ENCODE results near the gene SRM.
"Not testable (repeated sequence)": the region's sequence is repeated elsewhere in the genome, so short reads cannot be mapped to it uniquely, and the experiment has no call there.

Gene SRM

GRCh38 chr1:11059968-11060830 lies at the start of gene SRM:
Gene SRM (minus strand): TSS chr1:11060018. CDS start chr1:11059943, 75 bp downstream.
- no peaks in the 10 kb centered on the region for H3K27me3 Mint-ChIP-seq
- peak within 1 kb of the TSS; percentile 97 for H3K4me3 Mint-ChIP-seq
- peaks cover 21% of the 10 kb centered on the region for H3K36me3 Mint-ChIP-seq
- peaks cover 37% of the 10 kb centered on the region for H3K4me1 Mint-ChIP-seq
- CTCF ChIA-PET = interaction anchor here (0.6 to 2.8 kb wide), 4 partner anchors 23 to 1358 kb away, joined by 3 to 17 read pairs (median 4); no protein-coding TSS in a partner anchor
- H3K9me3 Mint-ChIP-seq = no peaks in the 10 kb centered on the region
- H3K27ac Mint-ChIP-seq = peak within 1 kb of the TSS; percentile 92
- peak; percentile 92 for DNase-seq

- no peak overlapping the region for H3K4me3 Mint-ChIP-seq
- H3K27ac Mint-ChIP-seq = no peak overlapping the region
- H3K27me3 Mint-ChIP-seq = no peaks in the 10 kb centered on the region
- peaks cover 54% of the 10 kb centered on the region for H3K36me3 Mint-ChIP-seq
- CTCF ChIA-PET = interaction anchor here (1.0 kb wide), 1 partner anchor 72 kb away, joined by 3 read pairs; no protein-coding TSS in a partner anchor
- no peak for DNase-seq
- no peaks in the 10 kb centered on the region for H3K4me1 Mint-ChIP-seq
- H3K9me3 Mint-ChIP-seq = no peaks in the 10 kb centered on the region
These were observed 49.4 kb upstream of the SRM start for GRCh38 chr1:11109047-11109760.

GRCh38 chr1:11107599-11107998 lies 47.8 kb upstream of the SRM start:
- DNase-seq = no peak
- no peaks in the 10 kb centered on the region for H3K27me3 Mint-ChIP-seq
- no peaks in the 10 kb centered on the region for H3K4me1 Mint-ChIP-seq
- H3K9me3 Mint-ChIP-seq = no peaks in the 10 kb centered on the region
- CTCF ChIA-PET = no interaction called here
- H3K4me3 Mint-ChIP-seq = no peak overlapping the region
- peaks cover 42% of the 10 kb centered on the region for H3K36me3 Mint-ChIP-seq
- no peak overlapping the region for H3K27ac Mint-ChIP-seq

GRCh38 chr1:11105586-11105985 lies 45.8 kb upstream of the SRM start:
- no peaks in the 10 kb centered on the region for H3K27me3 Mint-ChIP-seq
- no peaks in the 10 kb centered on the region for H3K9me3 Mint-ChIP-seq
- peaks cover 4% of the 10 kb centered on the region for H3K4me1 Mint-ChIP-seq
- peaks cover 32% of the 10 kb centered on the region for H3K36me3 Mint-ChIP-seq
- H3K27ac Mint-ChIP-seq = no peak overlapping the region
- no peak overlapping the region for H3K4me3 Mint-ChIP-seq
- DNase-seq = no peak
- CTCF ChIA-PET = no interaction called here

GRCh38 chr1:11101347-11101746 lies 41.5 kb upstream of the SRM start:
- no peak overlapping the region for H3K27ac Mint-ChIP-seq

GRCh38 chr1:11100806-11101205 lies 41.0 kb upstream of the SRM start:
- H3K27ac Mint-ChIP-seq, H3K36me3 Mint-ChIP-seq, H3K9me3 Mint-ChIP-seq, H3K4me3 Mint-ChIP-seq, DNase-seq, CTCF ChIA-PET, H3K27me3 Mint-ChIP-seq: not testable (repeated sequence)
- H3K4me1 Mint-ChIP-seq = peaks cover 24% of the 10 kb centered on the region

More at GRCh38 chr1:11101347-11101746, 41.5 kb upstream of the SRM start:
- H3K36me3 Mint-ChIP-seq = peaks cover 4% of the 10 kb centered on the region
- peak overlapping the region; percentile 6 for H3K4me3 Mint-ChIP-seq
- no peaks in the 10 kb centered on the region for H3K27me3 Mint-ChIP-seq
- H3K4me1 Mint-ChIP-seq = peaks cover 24% of the 10 kb centered on the region
- CTCF ChIA-PET = interaction anchor here (0.7 kb wide), 1 partner anchor 9 kb away, joined by 3 read pairs; no protein-coding TSS in a partner anchor
- no peak for DNase-seq
- H3K9me3 Mint-ChIP-seq = no peaks in the 10 kb centered on the region

- H3K27ac Mint-ChIP-seq = peak overlapping the region; percentile 95
- CTCF ChIA-PET = interaction anchor here (1.1 to 1.8 kb wide), 2 partner anchors 62 to 546 kb away, joined by 4 read pairs; no protein-coding TSS in a partner anchor
- DNase-seq = no peak
- H3K4me3 Mint-ChIP-seq = peak overlapping the region; percentile 99
- peaks cover 24% of the 10 kb centered on the region for H3K4me1 Mint-ChIP-seq
- no peaks in the 10 kb centered on the region for H3K27me3 Mint-ChIP-seq
- peaks cover 7% of the 10 kb centered on the region for H3K36me3 Mint-ChIP-seq
- no peaks in the 10 kb centered on the region for H3K9me3 Mint-ChIP-seq
These were observed 40.3 kb upstream of the SRM start for GRCh38 chr1:11100149-11100493.

GRCh38 chr1:11099310-11100148 lies 39.7 kb upstream of the SRM start, which contains the start of gene EXOSC10:
Gene EXOSC10 (minus strand): TSS chr1:11099869. CDS start chr1:11099831, 38 bp downstream.
- Mint-ChIP-seq H3K27me3 (no peaks in the 10 kb centered on the region), H3K9me3 (no peaks in the 10 kb centered on the region), H3K36me3 (peaks cover 7% of the 10 kb centered on the region), H3K4me3 (peak within 1 kb of the TSS; percentile 99), H3K4me1 (peaks cover 24% of the 10 kb centered on the region), H3K27ac (peak within 1 kb of the TSS; percentile 95)
- CTCF ChIA-PET = interaction anchor here (1.1 to 1.8 kb wide), 2 partner anchors 61 to 546 kb away, joined by 4 read pairs; no protein-coding TSS in a partner anchor
- peak; percentile 97 for DNase-seq

GRCh38 chr1:11098931-11099309 lies 39.1 kb upstream of the SRM start:
- Mint-ChIP-seq H3K27ac (peak overlapping the region; percentile 95), H3K4me3 (peak overlapping the region; percentile 99), H3K27me3 (no peaks in the 10 kb centered on the region), H3K9me3 (no peaks in the 10 kb centered on the region), H3K4me1 (peaks cover 24% of the 10 kb centered on the region), H3K36me3 (peaks cover 7% of the 10 kb centered on the region)
- CTCF ChIA-PET = interaction anchor here (1.1 to 1.8 kb wide), 2 partner anchors 60 to 547 kb away, joined by 4 read pairs; no protein-coding TSS in a partner anchor
- no peak for DNase-seq

GRCh38 chr1:11083784-11084183 lies 24.0 kb upstream of the SRM start:
- H3K4me3 Mint-ChIP-seq, CTCF ChIA-PET, DNase-seq, H3K27ac Mint-ChIP-seq, H3K27me3 Mint-ChIP-seq, H3K9me3 Mint-ChIP-seq, H3K4me1 Mint-ChIP-seq: not testable (repeated sequence)
- peaks cover 54% of the 10 kb centered on the region for H3K36me3 Mint-ChIP-seq

- Mint-ChIP-seq H3K4me1 (no peaks in the 10 kb centered on the region), H3K4me3 (no peak overlapping the region), H3K9me3 (no peaks in the 10 kb centered on the region), H3K27ac (no peak overlapping the region), H3K36me3 (peaks cover 49% of the 10 kb centered on the region), H3K27me3 (no peaks in the 10 kb centered on the region)
- DNase-seq = no peak
- CTCF ChIA-PET = interaction anchor here (1.5 to 2.6 kb wide), 2 partner anchors 43 to 161 kb away, joined by 3 to 8 read pairs; no protein-coding TSS in a partner anchor
These were observed 21.1 kb upstream of the SRM start for GRCh38 chr1:11080931-11081330.

- H3K9me3 Mint-ChIP-seq = no peaks in the 10 kb centered on the region
- no peak overlapping the region for H3K4me3 Mint-ChIP-seq
- no peak for DNase-seq
- H3K4me1 Mint-ChIP-seq = no peaks in the 10 kb centered on the region
- no peaks in the 10 kb centered on the region for H3K27me3 Mint-ChIP-seq
- CTCF ChIA-PET = interaction anchor here (2.0 kb wide), 1 partner anchor 163 kb away, joined by 4 read pairs; no protein-coding TSS in a partner anchor
- peaks cover 39% of the 10 kb centered on the region for H3K36me3 Mint-ChIP-seq
- H3K27ac Mint-ChIP-seq = no peak overlapping the region
These were observed 18.8 kb upstream of the SRM start for GRCh38 chr1:11078631-11079030.

- H3K27me3 Mint-ChIP-seq, H3K4me3 Mint-ChIP-seq, H3K9me3 Mint-ChIP-seq, DNase-seq, H3K4me1 Mint-ChIP-seq, H3K27ac Mint-ChIP-seq: not testable (repeated sequence)
- CTCF ChIA-PET = interaction anchor here (1.3 kb wide), 1 partner anchor 36 kb away, joined by 4 read pairs; no protein-coding TSS in a partner anchor
- H3K36me3 Mint-ChIP-seq = peaks cover 47% of the 10 kb centered on the region
These were observed 13.6 kb upstream of the SRM start for GRCh38 chr1:11073398-11073797.

Data from activated naive CD4-positive, alpha-beta T cell treated with anti-CD3 and anti-CD28 coated beads, Interleukin-2, amount 10 ng/mL, durations not matched to agents 7 days and 5 days (primary cell).